Body of pancreas (tissue), 4 donors: Measurements from ENCODE around the gene FRMPD2.

Source experiments
- CTCF ChIP-seq, 7 experiments: fragments of 450-650 bp in 4 of 7; fragments of 200-600 bp in 3 of 7; sonication (generic) in 3 of 7; IDR thresholded peaks; one replicate each; pipeline ENCODE4 v1.5.1; 2016 to 2019; ENCODE audit warnings: antibody characterized with exemption in 7 of 7
- POLR2A ChIP-seq, 3 donors: fragments of 450-650 bp; IDR thresholded peaks; one replicate each; pipeline ENCODE4 v1.6.1; 2016; ENCODE audit warnings: antibody characterized with exemption in 3 of 3, mild to moderate bottlenecking in 2 of 3

GRCh38 chr10:48317321-48317990 is 43.0 kb upstream of the FRMPD2 start:
- TF ChIP-seq CTCF (IDR thresholded peaks at IDR 0.05) (no peak), POLR2A (IDR thresholded peaks at IDR 0.05) (no peak)
